B cell (primary cell): ENCODE results near the gene FKBP1C. TPM values are rescaled to one million over a fixed set of nuclear protein-coding genes. Genes with fewer than 3 reads are reported as not detected.
"Not testable (repeated sequence)": the region's sequence is repeated elsewhere in the genome, so short reads cannot be mapped to it uniquely, and the experiment has no call there.

Experiments used
- ATAC-seq: fragments of 200-7000 bp; cut with Tn5 transposase; one replicate; pipeline ENCODE4 v1.10.0; 2021; ENCODE audit warnings: low read depth, mild to moderate bottlenecking, moderate number of reproducible peaks, moderate library complexity
- CTCF ChIA-PET: fragments of 350-600 bp; sonication (Branson Sonifier 250); formaldehyde crosslinking; loops from one replicate; lab custom pipeline; 2021; ENCODE audit warnings: antibody characterized with exemption, inconsistent platforms; lab: Charles Lee
- POLR2A ChIA-PET: fragments of 350-600 bp; sonication (Branson Sonifier 250); formaldehyde crosslinking; loops from one replicate; lab custom pipeline; 2021; ENCODE audit warnings: antibody characterized with exemption; lab: Charles Lee
- DNase-seq: peaks from one replicate; pipeline ENCODE4 v3.0.0; 2013
- H2AFZ ChIP-seq: 2 replicates; pipeline ENCODE4 v1.6.1; 2012; ENCODE audit warnings: mild to moderate bottlenecking, low read depth, low read length; ENCODE audit not compliant: insufficient read depth, poor library complexity, severe bottlenecking
- H3K27ac ChIP-seq, 2 donors: 1 replicate in 1 of 2; 2 replicates in 1 of 2; pipeline ENCODE4 v1.5.1; 2012 to 2013; ENCODE audit warnings: low read length in 2 of 2, mild to moderate bottlenecking in 2 of 2, moderate library complexity in 1 of 2
- H3K27me3 ChIP-seq, 4 experiments: fragments of 200-600 bp in 1 of 4; sonication (generic) in 1 of 4; replicated peaks in 1 of 4; 1 replicate in 2 of 4; 2 replicates in 2 of 4; pipeline versions ENCODE4 v1.6.1 to v1.7.0; 2013 to 2016; ENCODE audit warnings: low read length in 3 of 4, mild to moderate bottlenecking in 2 of 4, mixed read lengths in 1 of 4, moderate library complexity in 1 of 4; ENCODE audit not compliant: insufficient read depth in 4 of 4, control insufficient read depth in 3 of 4; ENCODE audit errors: control extremely low read depth in 1 of 4
- H3K36me3 ChIP-seq, 2 experiments: replicated peaks in 1 of 2; 1 replicate in 1 of 2; 2 replicates in 1 of 2; pipeline versions ENCODE4 v1.6.1 to v1.7.1; 2013; ENCODE audit warnings: low read length in 1 of 2; ENCODE audit not compliant: insufficient read depth in 2 of 2, control insufficient read depth in 1 of 2; ENCODE audit errors: control extremely low read depth in 1 of 2, extremely low read depth in 1 of 2
- H3K4me1 ChIP-seq, 2 donors: fragments of 200-600 bp in 1 of 2; sonication (generic) in 1 of 2; 1 replicate in 1 of 2; 2 replicates in 1 of 2; pipeline versions ENCODE4 v1.5.1 to v1.6.1; 2013 to 2017; ENCODE audit warnings: low read length in 2 of 2; ENCODE audit not compliant: control insufficient read depth in 2 of 2, insufficient read depth in 2 of 2
- H3K4me2 ChIP-seq: replicated peaks from 2 replicates; pipeline ENCODE3; 2012; ENCODE audit warnings: mild to moderate bottlenecking, low read depth, low read length; ENCODE audit not compliant: poor library complexity, severe bottlenecking
- H3K4me3 ChIP-seq, 5 experiments: fragments of 200-600 bp in 1 of 5; sonication (generic) in 1 of 5; 1 replicate in 3 of 5; 2 replicates in 2 of 5; pipeline versions ENCODE4 v1.5.1 to v1.7.0; 2011 to 2016; ENCODE audit warnings: low read length in 4 of 5, mild to moderate bottlenecking in 4 of 5, low read depth in 2 of 5, control low read depth in 1 of 5, moderate library complexity in 1 of 5; ENCODE audit not compliant: insufficient read depth in 1 of 5; ENCODE audit errors: control extremely low read depth in 1 of 5, extremely low read depth in 1 of 5
- H3K79me2 ChIP-seq: fragments of 200-600 bp; sonication (generic); one replicate; pipeline ENCODE4 v1.6.0; 2016; ENCODE audit warnings: low read length; ENCODE audit not compliant: control insufficient read depth, insufficient read depth
- H3K9ac ChIP-seq: fragments of 200-600 bp; sonication (generic); 2 replicates; pipeline ENCODE4 v1.6.1; 2017; ENCODE audit warnings: mild to moderate bottlenecking, low read length, moderate library complexity
- H3K9me3 ChIP-seq, 3 donors: one replicate each; pipeline versions ENCODE4 v1.6.1 to v1.7.1; 2013; ENCODE audit warnings: low read length in 2 of 3; ENCODE audit not compliant: control insufficient read depth in 2 of 3, insufficient read depth in 1 of 3; ENCODE audit errors: control extremely low read depth in 1 of 3
- H4K20me1 ChIP-seq: 2 replicates; pipeline ENCODE4 v1.6.0; 2012; ENCODE audit warnings: mild to moderate bottlenecking, low read length; ENCODE audit not compliant: insufficient read depth, control insufficient read depth, poor library complexity, severe bottlenecking
- H3K27ac Mint-ChIP-seq: one replicate; pipeline ENCODE4 v1.8.0; 2021; ENCODE audit warnings: mixed read lengths
- H3K27me3 Mint-ChIP-seq: one replicate; pipeline ENCODE4 v1.8.0; 2021; ENCODE audit warnings: mixed read lengths
- H3K4me1 Mint-ChIP-seq: one replicate; pipeline ENCODE4 v1.8.0; 2021; ENCODE audit warnings: mixed read lengths
- H3K4me3 Mint-ChIP-seq: one replicate; pipeline ENCODE4 v1.8.0; 2021; ENCODE audit warnings: mixed read lengths
- H3K9me3 Mint-ChIP-seq: one replicate; pipeline ENCODE4 v1.8.0; 2022; ENCODE audit warnings: mixed read lengths; ENCODE audit not compliant: insufficient read depth
- WGBS: methylation state at CpG from one replicate; pipeline ENCODE4 v1.1.5; 2013; ENCODE audit warnings: missing lambda C conversion rate; ENCODE audit not compliant: insufficient coverage; 5-methylcytosine and 5-hydroxymethylcytosine counted together
- intact Hi-C: fragments of 100-400 bp; cut with micrococcal nuclease; formaldehyde crosslinking; loops from one replicate; pipeline ENCODE4 v1.10.0; 2022
- polyA minus RNA-seq: library from RNA; depleted of rRNA, polyadenylated mRNA; stranded (reverse); fragments of >200 nt; gene quantifications from 2 replicates; pipeline ENCODE4 v1.2.3, GENCODE V29; 2012
- polyA plus RNA-seq: library from polyadenylated mRNA; depleted of rRNA; stranded (reverse); fragments of >200 nt; gene quantifications from 2 replicates; pipeline ENCODE4 v1.2.3, GENCODE V29; 2012
- total RNA-seq, 2 donors: library from RNA; stranded (reverse); fragments of 120-200 nt in 1 of 2; gene quantifications; 1 replicate in 1 of 2; 2 replicates in 1 of 2; pipeline versions ENCODE4 v1.2.3 to v1.2.4, GENCODE V29; 2013 to 2022

Gene FKBP1C
- total RNA-seq, result not detected in 2 replicates
- 0.19 TPM for total RNA-seq (2013)
- polyA plus RNA-seq, result 0.07 TPM in 1 of 2 replicates, not detected in the other
- 0.21 TPM in 1 of 2 replicates, not detected in the other for polyA minus RNA-seq

DNA sequence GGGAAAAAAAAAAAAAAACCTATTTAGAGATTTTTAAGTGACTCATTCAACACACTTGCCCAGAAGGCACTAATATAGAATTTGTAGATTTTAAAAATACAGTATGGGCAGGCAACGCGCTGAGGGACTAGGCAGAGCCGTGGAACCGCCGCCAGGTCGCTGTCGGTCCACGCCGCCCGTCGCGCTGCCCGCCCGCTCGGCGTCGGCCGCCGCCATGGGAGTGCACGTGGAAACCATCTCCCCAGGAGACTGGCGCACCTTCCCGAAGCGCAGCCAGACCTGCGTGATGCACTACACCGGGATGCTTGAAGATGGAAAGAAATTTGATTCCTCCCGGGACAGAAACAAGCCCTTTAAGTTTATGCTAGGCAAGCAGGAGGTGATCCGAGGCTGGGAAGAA, at the start of gene FKBP1C:
TSS of gene FKBP1C (plus strand) at position 127 of the 400 bp plus-strand sequence.
- H3K36me3 ChIP-seq, H3K27me3 ChIP-seq, H3K79me2 ChIP-seq, H4K20me1 ChIP-seq, H3K4me3 ChIP-seq, CTCF ChIA-PET, POLR2A ChIA-PET, H3K4me1 ChIP-seq, intact Hi-C loops, DNase-seq, ATAC-seq, H3K27ac Mint-ChIP-seq, H2AFZ ChIP-seq, H3K27ac ChIP-seq, H3K9me3 ChIP-seq, H3K27me3 Mint-ChIP-seq, H3K9ac ChIP-seq, H3K4me2 ChIP-seq, H3K4me3 Mint-ChIP-seq, H3K4me1 Mint-ChIP-seq: not testable (repeated sequence)
- H3K9me3 Mint-ChIP-seq, result peaks cover 12% of the 10 kb centered on the region
- 98% methylated on average over 24 of the region's 27 CpGs for WGBS

DNA sequence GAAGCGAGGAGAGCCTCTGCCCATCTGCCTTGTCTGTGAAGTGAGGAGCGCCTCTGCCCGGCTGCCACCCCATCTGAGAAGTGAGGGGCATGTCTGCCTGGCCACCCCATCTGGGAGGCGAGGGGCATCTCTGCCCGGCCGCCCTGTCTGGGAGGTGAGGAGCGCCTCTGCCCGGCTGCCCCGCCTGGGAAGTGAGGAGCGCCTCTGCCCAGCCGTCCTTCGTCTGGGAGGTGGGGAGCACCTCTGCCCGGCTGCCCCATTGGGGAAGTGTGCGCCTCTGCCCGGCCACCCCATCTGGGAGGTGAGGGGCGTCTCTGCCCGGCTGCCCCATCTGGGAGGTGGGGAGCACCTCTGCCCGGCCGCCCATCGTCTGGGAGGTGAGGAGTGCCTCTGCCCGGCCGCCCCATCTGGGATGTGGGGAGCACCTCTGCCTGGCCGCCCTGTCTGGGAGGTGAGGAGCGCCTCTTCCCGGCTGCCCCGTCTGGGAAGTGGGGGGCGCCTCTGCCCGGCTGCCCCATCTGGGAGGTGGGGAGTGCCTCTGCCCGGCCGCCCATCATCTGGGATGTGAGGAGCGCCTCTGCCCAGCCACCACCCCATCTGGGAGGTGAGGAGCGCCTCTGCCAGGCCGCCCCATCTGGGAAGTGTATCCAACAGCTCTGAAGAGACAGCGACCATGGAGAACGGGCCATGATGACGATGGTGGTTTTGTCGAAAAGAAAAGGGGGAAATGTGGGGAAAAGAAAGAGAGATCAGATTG, 47.0 kb upstream of the FKBP1C start:
- H4K20me1 ChIP-seq, intact Hi-C loops, H3K4me1 Mint-ChIP-seq, H3K4me3 ChIP-seq, H2AFZ ChIP-seq, CTCF ChIA-PET, H3K27ac ChIP-seq, ATAC-seq, H3K27me3 ChIP-seq, DNase-seq, POLR2A ChIA-PET, H3K27me3 Mint-ChIP-seq, H3K79me2 ChIP-seq, H3K9me3 Mint-ChIP-seq, H3K4me1 ChIP-seq, H3K4me2 ChIP-seq, H3K9ac ChIP-seq, H3K27ac Mint-ChIP-seq, H3K4me3 Mint-ChIP-seq, H3K36me3 ChIP-seq: not testable (repeated sequence)
- H3K9me3 ChIP-seq, result peaks cover 0 to 18% (median 0%) of the 10 kb centered on the region in 3 donors
- WGBS, result 89% methylated on average over 23 of the region's 37 CpGs
